HT-29 (cell line): ENCODE measurements around the gene POU6F2. TPM values are rescaled to one million over a fixed set of nuclear protein-coding genes. Genes with fewer than 3 reads are reported as not detected.
"Not testable (repeated sequence)": the region's sequence is repeated elsewhere in the genome, so short reads cannot be mapped to it uniquely, and the experiment has no call there.

ENCODE experiments used
- DNase-seq: peaks from one replicate; pipeline ENCODE4 v3.0.0-alpha.2; 2015; ENCODE audit warnings: low spot score
- total RNA-seq: library from RNA; depleted of rRNA; stranded (reverse); fragments of >200 nt; shearing (Covaris generic); gene quantifications from 2 replicates; pipeline ENCODE4 v1.2.3, GENCODE V29; 2014

Gene POU6F2
- total RNA-seq, 1 experiment from 2014 or later: not detected

GRCh38 chr7:39186131-39186530 lies 208.4 kb downstream of the POU6F2 start:
- no peak for DNase-seq

GRCh38 chr7:39186671-39187070 lies 209.0 kb downstream of the POU6F2 start:
- DNase-seq: no peak

- DNase-seq: no peak
These were observed 209.4 kb downstream of the POU6F2 start for GRCh38 chr7:39187130-39187529.

GRCh38 chr7:39192476-39192875 lies 214.8 kb downstream of the POU6F2 start:
- no peak for DNase-seq

GRCh38 chr7:39194388-39194787 lies 216.7 kb downstream of the POU6F2 start:
- not testable (repeated sequence) for DNase-seq

GRCh38 chr7:39195967-39196366 lies 218.3 kb downstream of the POU6F2 start:
- no peak for DNase-seq

- DNase-seq: no peak
These were observed 220.1 kb downstream of the POU6F2 start for GRCh38 chr7:39197831-39198230.

- DNase-seq: no peak
These were observed 220.8 kb downstream of the POU6F2 start for GRCh38 chr7:39198556-39198955.

GRCh38 chr7:39199006-39199405 lies 221.3 kb downstream of the POU6F2 start:
- no peak for DNase-seq

- no peak for DNase-seq
These were observed 222.2 kb downstream of the POU6F2 start for GRCh38 chr7:39199951-39200350.

GRCh38 chr7:39202041-39202440 lies 224.3 kb downstream of the POU6F2 start:
- no peak for DNase-seq

GRCh38 chr7:39210362-39210761 lies 232.7 kb downstream of the POU6F2 start:
- no peak for DNase-seq

GRCh38 chr7:39211581-39211980 lies 233.9 kb downstream of the POU6F2 start:
- DNase-seq: no peak

- DNase-seq: no peak
These were observed 235.2 kb downstream of the POU6F2 start for GRCh38 chr7:39212876-39213275.

- DNase-seq: no peak
These were observed 240.1 kb downstream of the POU6F2 start for GRCh38 chr7:39217783-39218182.

GRCh38 chr7:39219869-39220268 lies 242.2 kb downstream of the POU6F2 start:
- DNase-seq: no peak

- DNase-seq: no peak
These were observed 244.2 kb downstream of the POU6F2 start for GRCh38 chr7:39221901-39222300.

GRCh38 chr7:39228946-39229345 lies 251.2 kb downstream of the POU6F2 start:
- DNase-seq: no peak

GRCh38 chr7:39233851-39234529 lies 256.3 kb downstream of the POU6F2 start:
- DNase-seq: no peak

GRCh38 chr7:39238234-39238869 lies 260.6 kb downstream of the POU6F2 start:
- no peak for DNase-seq

GRCh38 chr7:39240864-39241263 lies 263.2 kb downstream of the POU6F2 start:
- DNase-seq: no peak

GRCh38 chr7:39247576-39247975 lies 269.9 kb downstream of the POU6F2 start:
- no peak for DNase-seq

- no peak for DNase-seq
These were observed 270.5 kb downstream of the POU6F2 start for GRCh38 chr7:39248041-39248691.
